Esophagus squamous epithelium (tissue), 4 donors: ENCODE measurements around the gene ASXL3.

Experiments
- POLR2A ChIP-seq, 4 donors: fragments of 450-650 bp; IDR thresholded peaks; one replicate each; pipeline ENCODE4 v1.6.1; 2017; ENCODE audit warnings: antibody characterized with exemption in 4 of 4, mild to moderate bottlenecking in 4 of 4, moderate library complexity in 3 of 4
- TF ChIP-seq, protein P1 (sequence below), 6 experiments: fragments of 450-650 bp in 4 of 6; fragments of 200-600 bp in 2 of 6; sonication (generic) in 2 of 6; IDR thresholded peaks; one replicate each; pipeline ENCODE4 v1.5.1; 2016 to 2019; ENCODE audit warnings: antibody characterized with exemption in 6 of 6, mild to moderate bottlenecking in 4 of 6, moderate library complexity in 4 of 6

DNA sequence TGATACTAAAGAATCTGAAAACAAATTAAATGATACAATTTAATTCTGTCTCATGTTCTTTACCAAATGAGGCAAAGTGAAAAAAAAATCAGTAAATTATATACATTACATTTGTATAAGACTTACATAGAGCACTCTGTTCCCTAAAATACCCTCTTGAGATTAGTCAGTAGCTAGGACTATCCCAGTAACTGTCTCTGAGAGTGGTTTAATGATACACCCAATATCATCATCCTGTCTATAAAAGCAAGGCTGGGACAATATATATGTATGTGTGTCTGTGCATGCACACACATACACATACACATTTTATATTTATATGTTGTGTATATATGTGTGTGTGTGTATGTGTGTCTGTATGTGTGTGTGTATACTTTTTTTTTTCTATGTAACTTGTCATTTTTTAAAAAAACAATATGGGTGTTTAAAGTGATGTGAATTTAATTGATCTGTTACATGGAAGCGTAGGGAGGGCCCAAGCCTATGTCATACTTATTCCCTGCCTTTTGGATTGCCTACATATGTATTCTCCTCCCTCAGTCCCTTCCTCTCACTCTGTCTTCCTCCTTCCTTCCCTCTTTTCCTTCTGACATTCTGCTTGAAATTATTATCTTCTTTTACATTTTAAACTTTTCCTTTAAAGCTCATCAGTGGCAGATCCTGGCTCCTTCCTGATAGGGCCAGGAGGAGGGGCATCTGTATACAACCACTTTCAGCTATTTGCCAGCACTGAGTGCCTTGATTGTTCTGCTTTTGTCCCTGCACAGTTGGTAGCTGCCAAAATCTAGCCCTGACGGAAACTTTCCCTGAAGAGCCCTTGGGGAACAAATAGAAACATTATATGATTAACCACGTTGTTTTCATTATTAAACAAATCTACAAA lies 6.8 kb downstream of the ASXL3 start:
- TF ChIP-seq, protein P1, sequence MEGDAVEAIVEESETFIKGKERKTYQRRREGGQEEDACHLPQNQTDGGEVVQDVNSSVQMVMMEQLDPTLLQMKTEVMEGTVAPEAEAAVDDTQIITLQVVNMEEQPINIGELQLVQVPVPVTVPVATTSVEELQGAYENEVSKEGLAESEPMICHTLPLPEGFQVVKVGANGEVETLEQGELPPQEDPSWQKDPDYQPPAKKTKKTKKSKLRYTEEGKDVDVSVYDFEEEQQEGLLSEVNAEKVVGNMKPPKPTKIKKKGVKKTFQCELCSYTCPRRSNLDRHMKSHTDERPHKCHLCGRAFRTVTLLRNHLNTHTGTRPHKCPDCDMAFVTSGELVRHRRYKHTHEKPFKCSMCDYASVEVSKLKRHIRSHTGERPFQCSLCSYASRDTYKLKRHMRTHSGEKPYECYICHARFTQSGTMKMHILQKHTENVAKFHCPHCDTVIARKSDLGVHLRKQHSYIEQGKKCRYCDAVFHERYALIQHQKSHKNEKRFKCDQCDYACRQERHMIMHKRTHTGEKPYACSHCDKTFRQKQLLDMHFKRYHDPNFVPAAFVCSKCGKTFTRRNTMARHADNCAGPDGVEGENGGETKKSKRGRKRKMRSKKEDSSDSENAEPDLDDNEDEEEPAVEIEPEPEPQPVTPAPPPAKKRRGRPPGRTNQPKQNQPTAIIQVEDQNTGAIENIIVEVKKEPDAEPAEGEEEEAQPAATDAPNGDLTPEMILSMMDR (IDR thresholded peaks at IDR 0.05) = no peak
- TF ChIP-seq POLR2A (IDR thresholded peaks at IDR 0.05) = no peak
